ENCODE results near the gene CCDC85C. TPM values are rescaled to one million over a fixed set of nuclear protein-coding genes. Genes with fewer than 3 reads are reported as not detected.

Gene CCDC85C
- total and polyA plus RNA-seq, 10 of the 15 experiments (the other 5 are each of a cell fraction or from before 2014, with no cell fraction given) = 0.03 to 3.6 (median 1.1) TPM

DNA sequence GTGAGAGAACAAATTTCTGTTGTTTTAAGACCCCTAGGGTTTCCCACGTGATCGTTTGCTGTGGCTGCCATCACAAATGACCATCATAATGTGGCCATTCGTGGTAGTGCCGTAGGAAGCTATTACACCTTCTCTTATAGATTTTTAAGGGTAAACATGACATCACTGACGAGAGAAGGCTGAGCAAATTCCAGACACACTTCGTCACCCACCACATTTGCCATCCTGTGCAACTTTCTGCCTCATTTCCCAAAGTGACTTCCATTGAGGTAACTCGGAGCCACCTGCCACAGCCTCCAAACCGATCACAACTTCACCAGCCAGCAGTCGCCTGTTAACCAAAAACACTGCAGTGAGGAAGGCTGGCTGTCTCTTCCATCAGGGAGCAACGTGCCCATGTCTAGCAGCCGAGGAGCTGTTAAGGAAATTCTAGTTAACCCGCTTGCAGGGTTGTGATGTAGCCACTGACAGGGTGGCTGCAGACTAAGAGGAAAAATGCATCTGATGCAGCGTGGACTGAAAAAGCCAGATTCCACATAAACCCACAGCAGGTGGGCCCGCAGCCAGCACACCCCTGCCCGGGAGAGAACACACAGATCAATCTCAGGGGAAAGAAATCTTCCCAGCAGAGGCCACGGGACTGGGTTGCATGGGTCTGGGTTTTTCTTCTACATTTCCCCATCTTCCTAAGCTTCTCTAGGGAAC, 44.6 kb downstream of the CCDC85C start:
- H3K36me3 ChIP-seq (ENCODE audit: control insufficient read depth in 2 of 2, insufficient read depth in 2 of 2, low read length in 1 of 2) = no peaks in the 10 kb centered on the region
- H2AFZ ChIP-seq (ENCODE audit: control insufficient read depth, low read depth, low read length) = no peak overlapping the region
- ChIA-PET RAD21 (ENCODE audit: unreplicated experiment) (no interaction called here), POLR2A (no interaction called here), CTCF (no interaction called here), SMC1A (ENCODE audit: uncharacterized antibody, unreplicated experiment) (no interaction called here)
- ATAC-seq (no peak), DNase-seq (ENCODE audit: low read depth, low spot score) (no peak), FAIRE-seq (no peak)
- H3K4me1 ChIP-seq (ENCODE audit: control insufficient read depth, insufficient read depth, low read length) = no peaks in the 10 kb centered on the region
- no peak overlapping the region for H3K4me3 ChIP-seq
- no peaks in the 10 kb centered on the region for H4K20me1 ChIP-seq (ENCODE audit: control insufficient read depth, insufficient read depth)
- H3K4me2 ChIP-seq (ENCODE audit: control insufficient read depth, insufficient read depth) = no peak overlapping the region
- no peaks in the 10 kb centered on the region for H3K79me2 ChIP-seq (ENCODE audit: control insufficient read depth, insufficient read depth, low read length)
- no peaks in the 10 kb centered on the region for H3K9me3 ChIP-seq (replicated peaks; ENCODE audit: control insufficient read depth, insufficient read depth, low read length)
- intact Hi-C loops (cut with micrococcal nuclease; ENCODE audit: unreplicated experiment) (no loop called here), in situ Hi-C loops (cut with MboI) (no loop called here)
- H3K9ac ChIP-seq (ENCODE audit: control insufficient read depth, insufficient read depth, low read length) = no peak overlapping the region
- no TSS peak for BruUV-seq (replicated peaks)
- H3K27me3 ChIP-seq (replicated peaks in 1 of 2; ENCODE audit: control insufficient read depth in 2 of 2, insufficient read depth in 2 of 2, low read length in 1 of 2) = no peaks in the 10 kb centered on the region
- WGBS (ENCODE audit: insufficient coverage, insufficient replicate concordance, low lambda C conversion rate, missing lambda C conversion rate) = 24% methylated on average over 16 of the region's 16 CpGs
- no peak overlapping the region for H3K27ac ChIP-seq (ENCODE audit: control insufficient read depth, insufficient read depth)
- TF ChIP-seq POLR2A (IDR thresholded peaks at IDR 0.05; ENCODE audit: low read depth, low read length) (no peak), NR2C1 (IDR thresholded peaks at IDR 0.05) (no peak), CREM (IDR thresholded peaks at IDR 0.05; ENCODE audit: low read depth) (no peak), RFX5 (IDR thresholded peaks at IDR 0.05; ENCODE audit: low read depth, low read length) (no peak), NRF1 (conservative IDR thresholded peaks at IDR 0.05; ENCODE audit: low read depth, low read length) (no peak), MYC (IDR thresholded peaks at IDR 0.05; ENCODE audit: insufficient read depth, insufficient read length, insufficient replicate concordance, low read length, severe bottlenecking) (no peak), HDGF (IDR thresholded peaks at IDR 0.05) (no peak), STAT1 (conservative IDR thresholded peaks at IDR 0.05) (no peak), MEF2B (IDR thresholded peaks at IDR 0.05; ENCODE audit: partially characterized antibody, poor library complexity, severe bottlenecking) (no peak), SMARCA5 (IDR thresholded peaks at IDR 0.05) (no peak), CBX5 (IDR thresholded peaks at IDR 0.05; ENCODE audit: low read depth) (no peak), ZNF274 (IDR thresholded peaks at IDR 0.05; ENCODE audit: insufficient read depth, insufficient read length) (no peak)
- TF ChIP-seq, protein P1, sequence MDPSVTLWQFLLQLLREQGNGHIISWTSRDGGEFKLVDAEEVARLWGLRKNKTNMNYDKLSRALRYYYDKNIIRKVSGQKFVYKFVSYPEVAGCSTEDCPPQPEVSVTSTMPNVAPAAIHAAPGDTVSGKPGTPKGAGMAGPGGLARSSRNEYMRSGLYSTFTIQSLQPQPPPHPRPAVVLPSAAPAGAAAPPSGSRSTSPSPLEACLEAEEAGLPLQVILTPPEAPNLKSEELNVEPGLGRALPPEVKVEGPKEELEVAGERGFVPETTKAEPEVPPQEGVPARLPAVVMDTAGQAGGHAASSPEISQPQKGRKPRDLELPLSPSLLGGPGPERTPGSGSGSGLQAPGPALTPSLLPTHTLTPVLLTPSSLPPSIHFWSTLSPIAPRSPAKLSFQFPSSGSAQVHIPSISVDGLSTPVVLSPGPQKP (IDR thresholded peaks at IDR 0.05; ENCODE audit: low read depth, low read length) = no peak
- TF ChIP-seq, protein P2, sequence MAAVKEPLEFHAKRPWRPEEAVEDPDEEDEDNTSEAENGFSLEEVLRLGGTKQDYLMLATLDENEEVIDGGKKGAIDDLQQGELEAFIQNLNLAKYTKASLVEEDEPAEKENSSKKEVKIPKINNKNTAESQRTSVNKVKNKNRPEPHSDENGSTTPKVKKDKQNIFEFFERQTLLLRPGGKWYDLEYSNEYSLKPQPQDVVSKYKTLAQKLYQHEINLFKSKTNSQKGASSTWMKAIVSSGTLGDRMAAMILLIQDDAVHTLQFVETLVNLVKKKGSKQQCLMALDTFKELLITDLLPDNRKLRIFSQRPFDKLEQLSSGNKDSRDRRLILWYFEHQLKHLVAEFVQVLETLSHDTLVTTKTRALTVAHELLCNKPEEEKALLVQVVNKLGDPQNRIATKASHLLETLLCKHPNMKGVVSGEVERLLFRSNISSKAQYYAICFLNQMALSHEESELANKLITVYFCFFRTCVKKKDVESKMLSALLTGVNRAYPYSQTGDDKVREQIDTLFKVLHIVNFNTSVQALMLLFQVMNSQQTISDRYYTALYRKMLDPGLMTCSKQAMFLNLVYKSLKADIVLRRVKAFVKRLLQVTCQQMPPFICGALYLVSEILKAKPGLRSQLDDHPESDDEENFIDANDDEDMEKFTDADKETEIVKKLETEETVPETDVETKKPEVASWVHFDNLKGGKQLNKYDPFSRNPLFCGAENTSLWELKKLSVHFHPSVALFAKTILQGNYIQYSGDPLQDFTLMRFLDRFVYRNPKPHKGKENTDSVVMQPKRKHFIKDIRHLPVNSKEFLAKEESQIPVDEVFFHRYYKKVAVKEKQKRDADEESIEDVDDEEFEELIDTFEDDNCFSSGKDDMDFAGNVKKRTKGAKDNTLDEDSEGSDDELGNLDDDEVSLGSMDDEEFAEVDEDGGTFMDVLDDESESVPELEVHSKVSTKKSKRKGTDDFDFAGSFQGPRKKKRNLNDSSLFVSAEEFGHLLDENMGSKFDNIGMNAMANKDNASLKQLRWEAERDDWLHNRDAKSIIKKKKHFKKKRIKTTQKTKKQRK (IDR thresholded peaks at IDR 0.05; ENCODE audit: low read depth, low read length) = no peak
- TF ChIP-seq, protein P3, sequence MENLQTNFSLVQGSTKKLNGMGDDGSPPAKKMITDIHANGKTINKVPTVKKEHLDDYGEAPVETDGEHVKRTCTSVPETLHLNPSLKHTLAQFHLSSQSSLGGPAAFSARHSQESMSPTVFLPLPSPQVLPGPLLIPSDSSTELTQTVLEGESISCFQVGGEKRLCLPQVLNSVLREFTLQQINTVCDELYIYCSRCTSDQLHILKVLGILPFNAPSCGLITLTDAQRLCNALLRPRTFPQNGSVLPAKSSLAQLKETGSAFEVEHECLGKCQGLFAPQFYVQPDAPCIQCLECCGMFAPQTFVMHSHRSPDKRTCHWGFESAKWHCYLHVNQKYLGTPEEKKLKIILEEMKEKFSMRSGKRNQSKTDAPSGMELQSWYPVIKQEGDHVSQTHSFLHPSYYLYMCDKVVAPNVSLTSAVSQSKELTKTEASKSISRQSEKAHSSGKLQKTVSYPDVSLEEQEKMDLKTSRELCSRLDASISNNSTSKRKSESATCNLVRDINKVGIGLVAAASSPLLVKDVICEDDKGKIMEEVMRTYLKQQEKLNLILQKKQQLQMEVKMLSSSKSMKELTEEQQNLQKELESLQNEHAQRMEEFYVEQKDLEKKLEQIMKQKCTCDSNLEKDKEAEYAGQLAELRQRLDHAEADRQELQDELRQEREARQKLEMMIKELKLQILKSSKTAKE (IDR thresholded peaks at IDR 0.05; ENCODE audit: low read depth, poor library complexity, severe bottlenecking) = no peak

Data from GM12878 (cell line).